H1 (cell line): ENCODE measurements around the gene OR6B2. TPM values are rescaled to one million over a fixed set of nuclear protein-coding genes. Genes with fewer than 3 reads are reported as not detected.

Source experiments
- CBX8 ChIP-seq: fragments of 300-800, 300-1000 bp; sonication (generic); IDR thresholded peaks from 2 replicates; pipeline ENCODE4 v1.7.1; 2016; ENCODE audit warnings: low read depth, low read length, borderline replicate concordance
- CEBPB ChIP-seq: IDR thresholded peaks from 2 replicates; pipeline ENCODE4 v1.6.1; 2012; ENCODE audit warnings: low read depth, low read length
- CREB1 ChIP-seq: IDR thresholded peaks from 2 replicates; pipeline ENCODE4 v1.6.1; 2012; ENCODE audit warnings: inconsistent platforms
- RXRA ChIP-seq: IDR thresholded peaks from 2 replicates; pipeline ENCODE4 v1.6.1; 2011; ENCODE audit warnings: low read depth, mild to moderate bottlenecking, low read length, moderate library complexity; ENCODE audit not compliant: insufficient read depth
- SAP30 ChIP-seq: fragments of 300-600 bp; sonication (generic); IDR thresholded peaks from 2 replicates; pipeline ENCODE4 v1.7.1; 2012; ENCODE audit warnings: low read length, moderate library complexity, mild to moderate bottlenecking, inconsistent platforms; ENCODE audit not compliant: insufficient read depth, insufficient replicate concordance
- SIN3A ChIP-seq, 2 experiments: IDR thresholded peaks in 1 of 2; conservative IDR thresholded peaks in 1 of 2; 2 replicates each; pipeline ENCODE4 v1.6.1; 2011 to 2012; ENCODE audit warnings: low read length in 2 of 2, improper control_type of control experiment in 1 of 2, low read depth in 1 of 2, mild to moderate bottlenecking in 1 of 2
- polyA plus RNA-seq, 7 experiments: library from polyadenylated mRNA; depleted of rRNA in 3 of 7; stranded (reverse) in 5 of 7; unstranded in 2 of 7; fragments of >200 nt in 5 of 7; fragments of 200-250 nt in 2 of 7; gene quantifications; 1 replicate in 5 of 7; 2 replicates in 1 of 7; 4 replicates in 1 of 7; pipeline versions ENCODE4 v1.2.1 to v1.2.3, GENCODE V29; 2011 to 2013; ENCODE audit warnings: missing spikeins in 2 of 7, mixed read lengths in 2 of 7
- total RNA-seq: library from RNA; stranded (reverse); fragmentation: NEBNext Ultra II Directional; extraction: Animal tissue kit (Norgen Biotek cat#: 25700); gene quantifications from 2 replicates; pipeline ENCODE4 v1.2.1, GENCODE V29; 2021

Gene OR6B2
- total and polyA plus RNA-seq, 2 of the 8 experiments (the other 6 are each of a cell fraction or from before 2014, with no cell fraction given) = not detected

GRCh38 chr2:240000671-240001070 lies 29.6 kb downstream of the OR6B2 start (continued):
- TF ChIP-seq SAP30 (no peak), SIN3A (conservative IDR thresholded peaks at IDR 0.05 in 1 of 2, IDR thresholded peaks at IDR 0.05 in 1 of 2; ENCODE audit: low read depth in 1 of 2, low read length in 2 of 2) (no peak), CBX8 (no peak), RXRA (no peak), CEBPB (no peak), CREB1 (no peak)
- TF ChIP-seq, all 59 proteins: peak for 0
